Breast epithelium (tissue), 3 donors: ENCODE data around the gene AZU1.

Source experiments
- POLR2A ChIP-seq: fragments of 450-650 bp; IDR thresholded peaks from one replicate; pipeline ENCODE4 v1.6.1; 2016; ENCODE audit warnings: antibody characterized with exemption, mild to moderate bottlenecking, moderate library complexity
- TF ChIP-seq, protein P1 (sequence below), 3 donors: fragments of 450-650 bp; IDR thresholded peaks; one replicate each; pipeline ENCODE4 v1.5.1; 2016 to 2017; ENCODE audit warnings: antibody characterized with exemption in 3 of 3, mild to moderate bottlenecking in 3 of 3, moderate library complexity in 3 of 3

DNA sequence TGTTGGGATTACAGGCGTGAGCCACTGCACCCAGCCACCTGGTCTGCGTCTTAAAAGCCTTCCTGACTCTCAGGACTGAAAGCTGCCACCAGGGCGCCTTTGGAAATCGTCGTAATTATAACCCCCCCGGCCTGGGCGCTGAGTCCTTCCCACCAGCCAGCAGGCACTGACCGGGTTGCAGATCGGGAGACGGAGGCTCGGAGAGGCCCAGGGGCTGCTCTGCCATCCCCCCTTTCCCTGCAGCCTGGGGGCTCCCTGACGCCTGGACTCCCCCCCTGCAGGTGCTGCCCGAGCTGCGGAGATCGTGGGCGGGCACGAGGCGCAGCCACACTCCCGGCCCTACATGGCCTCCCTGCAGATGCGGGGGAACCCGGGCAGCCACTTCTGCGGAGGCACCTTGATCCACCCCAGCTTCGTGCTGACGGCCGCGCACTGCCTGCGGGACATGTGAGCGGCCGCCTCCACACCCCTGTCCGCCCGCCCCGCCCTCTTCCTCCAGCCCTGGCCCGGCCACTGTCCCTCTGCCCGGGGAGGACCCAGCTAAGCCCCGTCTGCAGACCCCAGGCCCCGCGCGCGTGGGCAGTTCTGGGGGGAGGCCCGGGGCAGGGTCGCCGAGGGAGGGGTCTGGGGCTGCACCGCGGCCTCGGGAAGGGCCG, 15.7 kb downstream of the AZU1 start:
- no peak for TF ChIP-seq POLR2A
- TF ChIP-seq, protein P1, sequence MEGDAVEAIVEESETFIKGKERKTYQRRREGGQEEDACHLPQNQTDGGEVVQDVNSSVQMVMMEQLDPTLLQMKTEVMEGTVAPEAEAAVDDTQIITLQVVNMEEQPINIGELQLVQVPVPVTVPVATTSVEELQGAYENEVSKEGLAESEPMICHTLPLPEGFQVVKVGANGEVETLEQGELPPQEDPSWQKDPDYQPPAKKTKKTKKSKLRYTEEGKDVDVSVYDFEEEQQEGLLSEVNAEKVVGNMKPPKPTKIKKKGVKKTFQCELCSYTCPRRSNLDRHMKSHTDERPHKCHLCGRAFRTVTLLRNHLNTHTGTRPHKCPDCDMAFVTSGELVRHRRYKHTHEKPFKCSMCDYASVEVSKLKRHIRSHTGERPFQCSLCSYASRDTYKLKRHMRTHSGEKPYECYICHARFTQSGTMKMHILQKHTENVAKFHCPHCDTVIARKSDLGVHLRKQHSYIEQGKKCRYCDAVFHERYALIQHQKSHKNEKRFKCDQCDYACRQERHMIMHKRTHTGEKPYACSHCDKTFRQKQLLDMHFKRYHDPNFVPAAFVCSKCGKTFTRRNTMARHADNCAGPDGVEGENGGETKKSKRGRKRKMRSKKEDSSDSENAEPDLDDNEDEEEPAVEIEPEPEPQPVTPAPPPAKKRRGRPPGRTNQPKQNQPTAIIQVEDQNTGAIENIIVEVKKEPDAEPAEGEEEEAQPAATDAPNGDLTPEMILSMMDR (IDR thresholded peaks at IDR 0.05): peak in 1 of 3 donors; percentile 32
